Neuronal stem cell (in vitro differentiated cells): Measurements from ENCODE around the gene KCNA10.

Experiments
- DNase-seq: peaks from one replicate; pipeline ENCODE4 v3.0.0-alpha.2; 2013; ENCODE audit warnings: low spot score
- H2AFZ ChIP-seq: one replicate; pipeline ENCODE4 v1.6.1; 2013; ENCODE audit warnings: mild to moderate bottlenecking, low read length, inconsistent platforms
- H2AK5ac ChIP-seq: 2 replicates; pipeline ENCODE4 v1.6.1; 2013; ENCODE audit warnings: low read depth, mild to moderate bottlenecking, inconsistent platforms, low read length, moderate library complexity, mixed read lengths
- H2BK120ac ChIP-seq: 2 replicates; pipeline ENCODE4 v1.6.1; 2013; ENCODE audit warnings: low read depth, mild to moderate bottlenecking, inconsistent platforms, low read length, moderate library complexity, mixed read lengths
- H2BK12ac ChIP-seq: one replicate; pipeline ENCODE4 v1.6.1; 2013; ENCODE audit warnings: low read length, inconsistent platforms
- H2BK15ac ChIP-seq: 2 replicates; pipeline ENCODE4 v1.6.1; 2013; ENCODE audit warnings: mild to moderate bottlenecking, low read length, inconsistent platforms, mixed read lengths
- H2BK5ac ChIP-seq: one replicate; pipeline ENCODE4 v1.6.1; 2013; ENCODE audit warnings: inconsistent platforms, mild to moderate bottlenecking, low read length, moderate library complexity
- H3K14ac ChIP-seq: one replicate; pipeline ENCODE4 v1.6.1; 2013; ENCODE audit warnings: low read length, inconsistent platforms
- H3K18ac ChIP-seq: 2 replicates; pipeline ENCODE4 v1.6.1; 2013; ENCODE audit warnings: low read length, inconsistent platforms
- H3K23ac ChIP-seq: 2 replicates; pipeline ENCODE4 v1.6.1; 2013; ENCODE audit warnings: low read depth, mild to moderate bottlenecking, mixed read lengths, low read length, inconsistent platforms; ENCODE audit not compliant: poor library complexity
- H3K27ac ChIP-seq: replicated peaks from 3 replicates; pipeline ENCODE4 v1.5.1; 2013; ENCODE audit warnings: low read length, inconsistent platforms
- H3K27me3 ChIP-seq, 3 experiments: 2 replicates each; pipeline ENCODE4 v1.6.1; 2013; ENCODE audit warnings: low read length in 3 of 3, mild to moderate bottlenecking in 2 of 3, inconsistent platforms in 1 of 3, low read depth in 1 of 3, mixed read lengths in 1 of 3, moderate library complexity in 1 of 3; ENCODE audit not compliant: control insufficient read depth in 3 of 3, insufficient read depth in 3 of 3
- H3K36me3 ChIP-seq, 2 donors: replicated peaks in 1 of 2; 2 replicates each; pipeline ENCODE4 v1.6.1; 2013; ENCODE audit warnings: low read length in 2 of 2; ENCODE audit not compliant: control insufficient read depth in 2 of 2, insufficient read depth in 2 of 2
- H3K4ac ChIP-seq: 2 replicates; pipeline ENCODE4 v1.6.1; 2013; ENCODE audit warnings: inconsistent platforms, mild to moderate bottlenecking, low read length, moderate library complexity
- H3K4me1 ChIP-seq, 2 donors: 1 replicate in 1 of 2; 2 replicates in 1 of 2; pipeline ENCODE4 v1.6.1; 2013; ENCODE audit warnings: low read length in 2 of 2, low read depth in 1 of 2; ENCODE audit not compliant: control insufficient read depth in 2 of 2, insufficient read depth in 1 of 2
- H3K4me2 ChIP-seq: one replicate; pipeline ENCODE4 v1.6.1; 2013; ENCODE audit warnings: mild to moderate bottlenecking, low read length, inconsistent platforms; ENCODE audit not compliant: insufficient read depth, poor library complexity, severe bottlenecking
- H3K4me3 ChIP-seq, 2 donors: 2 replicates each; pipeline ENCODE4 v1.5.1; 2013; ENCODE audit warnings: low read length in 2 of 2, mild to moderate bottlenecking in 2 of 2, inconsistent platforms in 1 of 2, moderate library complexity in 1 of 2
- H3K79me1 ChIP-seq: one replicate; pipeline ENCODE4 v1.6.1; 2013; ENCODE audit warnings: low read depth, mild to moderate bottlenecking, inconsistent platforms, low read length, moderate library complexity
- H3K9ac ChIP-seq: one replicate; pipeline ENCODE4 v1.6.1; 2013; ENCODE audit warnings: mild to moderate bottlenecking, low read depth, low read length, inconsistent platforms; ENCODE audit not compliant: poor library complexity
- H3K9me3 ChIP-seq, 2 donors: replicated peaks in 1 of 2; 2 replicates each; pipeline versions ENCODE3 to v1.6.1; 2013; ENCODE audit warnings: low read length in 2 of 2, mild to moderate bottlenecking in 2 of 2, inconsistent platforms in 1 of 2, low read depth in 1 of 2, mixed read lengths in 1 of 2, moderate library complexity in 1 of 2; ENCODE audit not compliant: control insufficient read depth in 2 of 2, insufficient read depth in 1 of 2
- H4K8ac ChIP-seq: one replicate; pipeline ENCODE4 v1.6.1; 2013; ENCODE audit warnings: low read depth, mild to moderate bottlenecking, inconsistent platforms, low read length, moderate library complexity
- H4K91ac ChIP-seq: one replicate; pipeline ENCODE4 v1.6.1; 2013; ENCODE audit warnings: low read length, low read depth, mild to moderate bottlenecking, inconsistent platforms; ENCODE audit not compliant: poor library complexity
- WGBS, 2 donors: extraction: QIAGEN DNeasy Blood & Tissue Kit; methylation state at CpG; one replicate each; pipeline ENCODE4 v1.1.7; 2013; ENCODE audit warnings: missing lambda C conversion rate in 2 of 2, mixed read lengths in 1 of 2; ENCODE audit not compliant: insufficient read length in 2 of 2, insufficient replicate concordance in 1 of 2; ENCODE audit errors: extremely low coverage in 2 of 2; 5-methylcytosine and 5-hydroxymethylcytosine counted together

Gene KCNA10

DNA sequence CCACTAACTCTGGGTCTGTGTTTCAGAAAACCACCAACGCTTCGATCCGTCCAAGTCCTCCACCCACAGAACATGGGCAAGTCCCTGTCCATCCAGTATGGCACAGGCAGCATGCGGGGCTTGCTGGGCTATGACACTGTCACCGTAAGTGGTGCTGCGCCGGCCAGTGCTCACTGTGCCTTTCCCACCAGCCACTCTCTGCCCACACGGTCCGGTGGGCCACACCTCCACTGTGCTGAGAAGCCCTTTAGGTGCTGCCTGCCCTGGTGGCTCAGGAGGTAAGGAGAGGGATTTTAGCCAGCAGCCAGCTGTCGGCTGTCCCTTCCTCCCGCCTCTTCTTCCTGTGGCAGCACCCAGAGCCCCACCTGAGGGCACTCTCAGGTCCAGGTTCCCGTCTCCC is 34.2 kb downstream of the KCNA10 start:
- H2BK15ac ChIP-seq = no peak overlapping the region
- peaks cover 0 to 6% of the 10 kb centered on the region in 2 donors for H3K4me1 ChIP-seq
- no peak overlapping the region for H3K18ac ChIP-seq
- H2AK5ac ChIP-seq = no peak overlapping the region
- WGBS, 2 donors = no CpG with 5 or more reads among the region's 12 CpGs
- H3K27me3 ChIP-seq = peaks cover 0 to 55% (median 0%) of the 10 kb centered on the region in 3 experiments
- H3K9ac ChIP-seq = no peak overlapping the region
- H3K4ac ChIP-seq = no peak overlapping the region
- H2AFZ ChIP-seq = no peak overlapping the region
- H3K79me1 ChIP-seq = no peaks in the 10 kb centered on the region
- DNase-seq = no peak
- H4K91ac ChIP-seq = no peak overlapping the region
- no peaks in the 10 kb centered on the region for H3K36me3 ChIP-seq
- H2BK120ac ChIP-seq = no peak overlapping the region
- H2BK5ac ChIP-seq = no peak overlapping the region
- H2BK12ac ChIP-seq = no peak overlapping the region
- H3K27ac ChIP-seq = no peak overlapping the region
- H3K9me3 ChIP-seq = no peaks in the 10 kb centered on the region
- H3K4me2 ChIP-seq = no peak overlapping the region
- peak overlapping the region; percentile 21 for H3K23ac ChIP-seq
- peak overlapping the region; percentile 11 for H3K14ac ChIP-seq
- H4K8ac ChIP-seq = peak overlapping the region; percentile 83
- no peak overlapping the region for H3K4me3 ChIP-seq

DNA sequence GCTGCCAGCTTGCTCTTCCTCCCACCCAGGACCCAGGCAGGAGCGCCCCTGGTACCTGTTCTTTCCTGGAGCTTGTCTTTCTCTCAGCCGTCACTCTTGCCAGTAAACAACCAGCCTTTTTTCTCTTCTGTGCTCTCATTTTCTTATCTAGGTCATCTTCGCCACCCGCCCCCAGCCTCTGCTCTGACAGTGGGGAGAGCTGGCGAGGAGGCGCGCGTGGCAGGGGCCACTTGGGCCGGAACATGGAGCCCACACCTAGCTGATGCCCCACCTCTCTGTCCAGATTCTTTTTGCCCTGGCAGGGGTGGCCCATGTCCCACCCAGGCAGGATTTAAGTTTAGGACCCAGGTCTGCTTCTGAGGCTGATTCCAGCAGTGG is 35.7 kb downstream of the KCNA10 start:
- no peak for DNase-seq
- Histone ChIP-seq H3K27ac (no peak overlapping the region), H3K4ac (no peak overlapping the region), H3K27me3 (peaks cover 0 to 68% (median 0%) of the 10 kb centered on the region in 3 experiments), H3K4me3 (no peak overlapping the region), H3K9ac (no peak overlapping the region), H4K8ac (no peak overlapping the region), H2BK5ac (no peak overlapping the region), H4K91ac (no peak overlapping the region), H3K4me1 (peaks cover 0 to 6% of the 10 kb centered on the region in 2 donors), H3K18ac (peak overlapping the region; percentile 54), H3K14ac (no peak overlapping the region), H2AK5ac (no peak overlapping the region), H3K79me1 (no peaks in the 10 kb centered on the region), H3K36me3 (no peaks in the 10 kb centered on the region), H3K23ac (no peak overlapping the region), H3K4me2 (no peak overlapping the region), H2BK120ac (no peak overlapping the region), H2BK15ac (no peak overlapping the region), H3K9me3 (no peaks in the 10 kb centered on the region), H2BK12ac (no peak overlapping the region), H2AFZ (no peak overlapping the region)
- WGBS, 2 donors = no CpG with 5 or more reads among the region's 9 CpGs

DNA sequence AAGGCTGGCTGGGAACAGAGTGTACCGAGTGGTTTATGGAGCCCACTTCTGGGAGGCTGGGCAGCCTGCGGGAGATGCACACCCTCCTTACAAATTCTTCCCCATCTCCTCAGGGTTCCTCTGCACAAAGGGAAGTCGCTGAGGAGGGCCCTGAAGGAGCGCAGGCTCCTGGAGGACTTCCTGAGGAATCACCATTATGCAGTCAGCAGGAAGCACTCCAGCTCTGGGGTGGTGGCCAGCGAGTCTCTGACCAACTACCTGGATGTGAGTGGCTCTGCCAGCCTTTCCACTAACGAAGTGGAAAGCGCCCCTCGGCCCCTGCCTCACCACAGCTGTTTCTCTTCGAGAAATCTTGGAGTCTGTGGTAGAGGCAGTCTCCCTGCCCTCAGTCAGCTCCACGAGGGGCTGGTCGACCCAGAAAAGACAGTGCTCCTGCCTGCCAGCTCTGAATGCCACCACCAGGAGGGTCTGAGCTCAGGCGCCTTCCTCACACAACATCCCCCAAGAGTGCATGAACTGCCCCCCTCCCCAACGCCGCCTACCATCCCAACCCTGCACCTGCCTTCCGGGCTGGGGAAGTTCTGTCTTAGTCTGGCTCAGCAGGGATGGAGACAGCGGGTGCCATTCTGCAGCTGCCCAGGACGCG is 36.2 kb downstream of the KCNA10 start:
- Histone ChIP-seq H4K91ac (no peak overlapping the region), H3K79me1 (no peaks in the 10 kb centered on the region), H3K14ac (no peak overlapping the region), H2BK12ac (no peak overlapping the region), H3K27me3 (peaks cover 0 to 66% (median 0%) of the 10 kb centered on the region in 3 experiments), H2AFZ (no peak overlapping the region), H3K4me3 (no peak overlapping the region), H3K4me2 (no peak overlapping the region), H3K9me3 (no peaks in the 10 kb centered on the region), H3K18ac (peak overlapping the region; percentile 54), H3K27ac (no peak overlapping the region), H2BK15ac (no peak overlapping the region), H2BK5ac (no peak overlapping the region), H3K36me3 (no peaks in the 10 kb centered on the region), H2BK120ac (no peak overlapping the region), H3K23ac (no peak overlapping the region), H3K4me1 (peaks cover 0 to 6% of the 10 kb centered on the region in 2 donors), H4K8ac (no peak overlapping the region), H2AK5ac (no peak overlapping the region), H3K4ac (no peak overlapping the region), H3K9ac (no peak overlapping the region)
- no peak for DNase-seq
- no CpG with 5 or more reads among the region's 18 CpGs for WGBS, 2 donors

DNA sequence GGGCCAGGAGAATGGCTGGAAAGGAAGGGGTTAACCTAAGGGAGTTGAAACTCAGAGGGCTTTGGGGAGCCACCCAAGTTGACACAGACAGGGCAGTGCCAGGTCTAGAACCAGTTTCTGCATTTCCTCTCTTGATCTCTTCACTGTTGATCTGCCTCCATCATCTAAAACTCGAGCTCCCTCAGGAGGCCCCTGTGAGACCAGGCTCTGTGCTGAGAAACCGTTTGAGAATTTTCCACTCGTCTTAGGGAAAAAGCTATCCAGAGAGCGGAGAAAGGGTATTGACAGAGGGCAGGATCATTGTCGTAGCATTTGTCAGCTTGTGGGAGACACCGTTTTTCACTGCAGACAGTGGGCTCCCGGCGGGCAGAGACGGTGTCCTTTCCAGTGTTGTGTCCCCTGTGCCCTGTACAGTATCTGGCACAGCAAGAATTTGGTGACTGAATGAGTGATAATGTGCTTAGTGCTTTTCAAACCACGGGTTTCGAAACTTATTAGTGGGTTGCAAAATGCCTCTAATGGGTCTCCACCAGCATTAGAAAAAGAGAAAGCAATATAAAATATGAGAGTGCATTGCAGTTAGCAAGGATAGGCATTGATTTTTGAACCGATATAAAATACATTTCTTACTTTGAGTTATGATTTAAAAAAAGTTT is 36.9 kb downstream of the KCNA10 start:
- Histone ChIP-seq H3K9me3 (no peaks in the 10 kb centered on the region), H2BK120ac (no peak overlapping the region), H2AK5ac (no peak overlapping the region), H2AFZ (no peak overlapping the region), H2BK15ac (no peak overlapping the region), H3K4me1 (peaks cover 0 to 11% of the 10 kb centered on the region in 2 donors), H2BK12ac (no peak overlapping the region), H3K4ac (no peak overlapping the region), H3K23ac (no peak overlapping the region), H3K14ac (no peak overlapping the region), H3K27ac (no peak overlapping the region), H4K91ac (no peak overlapping the region), H2BK5ac (no peak overlapping the region), H3K36me3 (no peaks in the 10 kb centered on the region), H3K4me2 (no peak overlapping the region), H3K27me3 (peaks cover 0 to 63% (median 0%) of the 10 kb centered on the region in 3 experiments), H4K8ac (no peak overlapping the region), H3K9ac (no peak overlapping the region), H3K4me3 (no peak overlapping the region), H3K18ac (no peak overlapping the region), H3K79me1 (no peaks in the 10 kb centered on the region)
- DNase-seq = no peak
- no CpG with 5 or more reads among the region's 12 CpGs for WGBS, 2 donors
